HG03045 (cell line): ENCODE measurements around the gene DRD2.

Experiments used
- ATAC-seq: cut with Tn5 transposase; IDR thresholded peaks from one replicate; pipeline ENCODE4 v1.9.1; 2021; ENCODE audit warnings: mild to moderate bottlenecking, moderate library complexity; ENCODE audit not compliant: unreplicated experiment

Gene DRD2

DNA sequence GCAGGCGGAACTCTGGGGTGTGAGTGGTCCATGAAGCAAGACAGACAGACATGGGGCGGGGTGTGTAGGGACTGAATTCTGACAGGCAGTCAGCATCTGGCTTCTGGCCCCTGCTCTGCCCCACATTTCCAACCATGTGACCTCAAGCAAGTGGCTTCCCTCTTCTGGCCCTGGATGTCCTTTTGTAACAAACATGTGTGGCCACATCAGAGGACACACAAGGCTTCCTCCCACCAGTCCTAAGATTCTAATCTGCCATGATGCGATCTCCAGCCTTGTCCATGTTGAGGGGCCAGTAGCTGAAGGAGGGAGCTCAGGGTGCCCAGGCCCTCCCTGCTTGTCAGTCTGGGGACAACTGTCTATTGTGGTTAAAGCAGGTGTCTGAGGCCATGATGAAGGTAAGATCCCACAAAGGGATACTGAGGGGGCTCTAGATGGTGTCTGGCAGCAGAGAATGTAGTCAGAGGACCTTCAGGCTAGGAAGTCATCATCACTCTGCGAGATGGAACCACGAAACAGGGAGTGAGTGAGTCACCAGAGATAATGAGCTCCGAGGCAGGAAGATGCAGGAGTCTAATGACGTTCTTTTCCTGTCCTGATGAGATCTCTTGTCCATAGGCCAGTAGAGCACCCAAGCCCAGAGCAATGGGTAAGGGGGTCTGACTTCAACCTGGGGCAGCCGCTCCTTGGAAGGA is 27.4 kb downstream of the DRD2 start:
- ATAC-seq = no peak

DNA sequence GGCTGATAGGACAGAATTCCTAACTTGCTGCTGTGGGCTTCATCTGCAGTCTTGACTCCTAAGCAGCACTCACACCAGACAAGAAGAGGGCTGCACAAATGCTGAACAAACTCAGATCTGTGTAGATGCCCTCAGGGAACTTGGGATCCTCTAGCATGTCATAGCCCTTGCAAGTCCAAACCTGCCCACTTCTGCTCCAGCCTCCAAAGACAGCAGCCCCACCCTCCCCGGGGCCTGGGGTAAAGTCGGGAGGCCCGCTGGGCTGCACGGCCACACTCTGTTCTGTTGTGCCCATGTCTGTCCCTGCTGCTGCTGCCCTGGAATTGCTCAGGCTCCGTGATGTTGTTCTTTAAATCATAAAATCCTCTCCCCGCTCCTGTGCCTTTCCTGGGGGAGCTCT is 28.3 kb downstream of the DRD2 start:
- no peak for ATAC-seq

DNA sequence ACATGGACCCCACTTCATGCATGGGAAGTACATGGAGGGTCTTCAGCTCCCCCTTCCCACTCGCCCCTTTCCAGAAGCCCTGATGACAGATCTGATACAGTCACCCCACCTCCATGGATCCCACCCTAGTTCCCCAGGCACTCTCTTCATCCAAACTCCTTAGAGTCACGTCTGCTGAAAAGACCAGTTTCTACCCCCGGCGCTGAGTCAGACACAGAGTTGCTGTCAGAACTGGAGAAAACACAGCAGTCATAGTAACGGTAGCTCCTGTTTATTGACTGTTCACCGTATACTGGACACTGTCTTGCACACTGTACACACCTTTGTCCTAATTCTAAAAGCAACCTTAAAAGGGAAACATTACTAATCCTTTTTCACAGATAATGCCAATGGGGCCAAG is 29.1 kb downstream of the DRD2 start:
- ATAC-seq = peak; percentile 59

DNA sequence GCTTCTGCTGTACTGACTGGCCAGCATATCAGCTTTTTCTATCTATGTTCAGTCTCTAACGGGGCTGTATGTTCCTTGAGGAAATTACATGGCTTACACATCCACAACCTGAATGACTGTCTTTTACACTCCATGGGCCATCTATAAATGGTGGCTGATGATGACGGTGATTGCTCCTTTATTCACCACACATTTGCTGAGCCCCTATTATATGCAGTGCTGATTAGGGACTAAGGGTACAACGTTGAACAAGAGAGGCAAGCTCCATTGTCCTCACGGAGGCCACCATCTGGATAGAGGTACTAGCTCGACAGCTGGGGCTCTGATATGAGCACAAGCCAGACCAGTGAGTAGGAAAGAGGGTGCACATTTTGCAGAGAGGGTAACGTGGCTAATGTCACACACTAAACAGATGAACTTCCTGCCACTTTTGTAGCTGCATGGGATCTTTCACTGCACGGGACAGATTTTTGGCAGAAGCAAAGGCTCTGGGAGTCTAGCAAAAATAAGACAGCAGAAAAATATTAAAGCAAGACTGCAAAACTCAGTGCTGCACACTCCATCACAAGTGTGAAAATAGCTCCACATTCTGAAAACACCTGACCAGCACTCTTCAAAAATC is 30.6 kb downstream of the DRD2 start:
- no peak for ATAC-seq

DNA sequence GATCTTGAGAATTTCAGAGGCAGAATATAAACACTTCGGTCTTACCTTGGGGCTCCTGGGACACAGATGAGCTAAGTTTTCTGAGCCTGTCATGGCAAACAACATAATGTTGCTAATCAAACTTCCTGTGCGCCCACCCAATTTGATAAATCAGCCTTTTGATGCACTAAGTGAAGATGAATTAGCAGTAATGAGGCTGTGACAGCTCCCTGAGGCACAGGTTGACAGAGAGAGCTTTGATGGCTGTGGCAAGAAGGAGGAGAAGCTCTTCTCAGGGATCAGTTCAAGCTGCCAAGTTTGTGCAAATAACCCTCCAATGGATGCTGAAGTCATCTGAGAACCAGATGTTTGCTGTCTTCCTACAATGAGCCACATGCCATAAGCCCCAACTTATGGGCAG is 34.4 kb downstream of the DRD2 start:
- no peak for ATAC-seq

DNA sequence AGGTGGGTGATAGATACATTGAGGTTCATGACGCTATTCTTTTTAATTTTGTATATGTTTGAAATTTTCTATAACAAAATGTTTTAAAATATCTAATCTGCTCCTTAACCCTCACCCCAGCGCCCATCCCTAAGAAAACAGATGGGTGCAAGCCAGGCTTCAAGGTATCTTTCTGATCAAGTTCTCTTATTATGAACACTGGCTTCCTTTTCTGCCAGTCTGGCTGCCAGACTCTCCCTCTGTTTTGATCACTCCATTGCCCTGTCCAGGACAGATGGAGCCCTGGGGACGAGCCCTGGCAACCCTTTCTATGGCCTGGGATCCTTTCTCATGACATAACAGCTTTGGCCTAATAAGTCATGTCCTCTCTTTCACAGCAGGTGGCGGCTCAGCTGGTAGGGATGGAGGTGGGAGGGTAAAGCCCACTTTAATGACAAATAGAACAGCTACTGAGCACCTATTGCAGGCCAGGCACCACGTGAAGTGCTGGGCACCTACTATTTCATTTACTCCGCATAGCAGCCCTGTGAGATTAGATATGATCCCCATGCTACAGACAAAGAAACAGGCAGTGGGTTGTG is 38.4 kb downstream of the DRD2 start:
- ATAC-seq = no peak

DNA sequence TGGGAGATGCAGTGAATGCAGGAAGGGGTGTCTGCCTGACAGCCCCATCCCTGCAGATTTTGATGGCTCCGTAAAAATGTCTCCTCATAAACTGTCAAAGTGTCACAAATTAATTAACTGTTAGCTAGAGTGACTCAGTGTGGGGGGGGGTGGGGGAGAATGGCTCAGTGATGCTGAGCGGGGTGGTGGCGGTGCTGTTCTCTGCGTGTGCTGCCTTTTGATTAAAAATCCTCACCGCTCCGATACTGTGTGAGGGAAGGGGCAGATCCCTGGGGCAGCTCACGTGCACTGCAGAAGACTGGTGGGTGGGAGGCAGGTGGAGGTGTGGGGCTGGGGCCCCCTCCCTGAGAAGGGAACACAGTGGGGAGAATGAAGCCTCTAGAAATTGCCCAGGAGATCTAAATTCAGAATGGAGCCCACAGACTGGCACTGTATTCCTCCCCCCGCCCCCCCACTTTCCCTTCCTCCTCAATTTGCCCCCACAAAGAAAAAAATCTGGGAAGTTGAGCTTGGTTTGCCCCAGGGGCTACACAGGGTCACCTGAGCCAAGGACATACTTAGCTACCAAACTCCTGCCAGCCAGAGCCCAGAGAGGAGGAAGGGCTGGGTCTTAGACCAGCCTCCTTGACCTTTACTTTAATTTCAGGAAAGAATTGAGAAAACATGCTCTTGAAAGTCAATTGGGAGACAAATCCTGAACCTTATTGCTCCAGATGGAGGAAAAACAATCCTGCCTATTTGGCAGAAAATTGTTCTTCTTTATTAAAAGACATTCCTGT is 39.8 kb downstream of the DRD2 start:
- ATAC-seq = no peak

DNA sequence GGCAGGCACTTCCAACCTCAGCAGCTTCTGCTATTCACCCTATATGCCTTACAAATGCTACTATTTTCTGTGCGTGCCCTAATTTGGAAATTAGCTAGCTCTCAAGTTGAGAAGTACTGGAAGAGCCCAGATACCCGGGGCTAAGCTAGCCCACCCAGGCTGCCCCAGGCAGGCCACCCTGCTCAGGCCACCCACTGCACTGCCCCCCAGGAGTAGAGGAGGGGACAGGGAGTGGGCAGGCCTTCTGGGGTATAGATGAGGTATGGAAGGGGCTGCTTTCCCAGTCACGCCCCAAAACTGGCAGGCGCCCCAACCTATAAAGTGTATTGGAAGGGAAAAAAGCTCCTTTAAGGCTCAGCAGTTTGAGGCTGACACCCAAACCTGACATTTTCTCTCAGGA is 43.5 kb downstream of the DRD2 start:
- ATAC-seq = no peak

DNA sequence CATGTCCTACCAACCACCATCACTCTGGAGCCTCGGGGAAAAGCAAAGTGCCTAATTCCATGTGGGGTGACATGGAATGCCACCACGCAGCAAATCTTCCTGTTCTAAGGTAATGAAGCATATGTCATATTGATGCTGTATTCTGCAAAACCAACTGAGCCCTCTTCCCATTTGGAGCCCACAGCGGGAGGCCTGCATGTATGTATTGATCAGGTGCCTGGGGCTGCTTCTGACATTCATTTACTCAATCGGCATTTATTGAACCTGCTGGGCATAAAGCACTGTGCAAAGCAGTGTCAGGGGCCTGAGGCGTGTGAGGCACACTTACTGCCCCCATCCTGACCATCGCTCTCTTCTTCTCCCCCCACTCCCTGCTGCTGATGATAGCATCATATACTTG is 48.5 kb downstream of the DRD2 start:
- ATAC-seq = no peak

DNA sequence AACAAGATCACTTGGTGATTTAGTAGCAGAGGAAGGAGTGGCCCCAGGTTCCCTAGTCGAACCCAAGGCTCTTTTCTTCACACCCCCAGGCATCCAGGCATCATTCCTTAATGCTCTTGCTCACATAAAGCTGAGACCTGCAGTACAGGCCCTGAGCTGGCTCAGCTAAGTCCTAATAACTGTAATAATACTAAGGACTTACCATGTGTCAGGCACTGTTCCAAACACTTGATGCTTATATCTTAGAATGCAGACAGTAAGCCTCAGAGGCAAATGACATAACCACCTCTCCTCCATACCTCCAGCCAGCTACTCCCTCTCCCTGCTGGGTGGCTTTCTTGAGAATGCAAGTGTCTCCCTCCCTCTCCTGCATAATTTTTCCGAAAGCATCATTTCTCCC is 54.4 kb downstream of the DRD2 start:
- ATAC-seq = no peak

DNA sequence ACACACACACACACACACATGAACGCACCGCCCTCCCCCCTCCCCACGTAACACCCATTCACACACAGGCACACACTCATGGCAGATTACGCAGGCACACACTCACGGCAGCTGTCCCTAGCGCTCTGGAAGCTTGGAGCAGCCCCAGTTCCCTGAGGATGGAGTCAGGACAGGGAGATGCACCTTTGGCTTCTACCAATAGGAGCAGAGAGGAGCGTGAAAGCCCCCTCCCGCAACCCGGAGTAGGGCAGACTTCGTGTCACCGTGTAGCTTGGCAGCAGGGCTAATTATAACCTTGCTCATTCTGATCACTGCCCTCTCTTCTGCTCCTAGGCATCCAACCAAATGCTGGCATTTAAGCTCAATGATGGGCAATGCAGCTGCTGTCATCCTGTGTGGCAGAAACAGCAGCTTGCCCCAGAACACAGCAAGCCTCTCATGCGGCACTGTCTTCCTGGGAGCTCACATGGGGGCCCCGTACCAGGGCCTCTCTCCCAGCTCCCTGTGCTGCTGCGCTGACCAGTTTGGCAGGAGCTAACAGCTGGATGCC is 55.7 kb downstream of the DRD2 start:
- ATAC-seq = no peak

DNA sequence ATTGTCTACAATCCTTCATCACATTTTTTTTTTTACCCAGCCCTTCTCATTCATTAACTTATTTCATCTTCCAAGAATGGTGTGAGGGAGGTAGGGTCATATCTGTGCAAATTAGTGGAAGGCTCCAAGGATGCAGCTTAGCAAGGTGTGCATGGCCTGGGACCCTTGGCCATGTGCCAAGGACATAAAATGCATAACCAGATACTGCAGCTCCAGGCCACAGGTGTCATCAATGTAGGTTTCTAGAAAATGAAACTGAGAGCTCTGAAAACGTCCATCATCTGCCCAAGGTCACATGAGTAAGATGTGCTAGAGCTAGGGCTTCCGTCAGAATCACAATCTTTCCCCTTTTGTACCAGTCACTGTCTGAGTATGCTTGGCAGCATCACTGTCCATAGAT is 57.8 kb downstream of the DRD2 start:
- no peak for ATAC-seq

DNA sequence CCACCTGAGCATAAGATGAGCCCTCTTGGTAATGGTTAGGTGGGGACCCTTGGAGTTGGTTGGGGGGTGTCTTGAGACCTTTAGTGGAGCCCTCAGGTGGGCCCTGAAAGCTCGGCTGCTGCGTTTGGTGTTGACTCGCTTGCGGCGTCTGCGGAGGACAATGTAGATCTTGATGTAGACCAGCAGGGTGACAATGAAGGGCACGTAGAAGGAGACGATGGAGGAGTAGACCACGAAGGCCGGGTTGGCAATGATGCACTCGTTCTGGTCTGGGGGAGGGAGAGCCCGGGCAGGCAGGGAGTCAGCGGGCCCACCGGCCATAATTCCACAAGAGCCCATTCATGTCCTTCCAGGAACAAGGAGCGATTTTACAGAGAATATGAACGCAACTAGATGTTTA is 59.9 kb downstream of the DRD2 start:
- ATAC-seq = no peak

DNA sequence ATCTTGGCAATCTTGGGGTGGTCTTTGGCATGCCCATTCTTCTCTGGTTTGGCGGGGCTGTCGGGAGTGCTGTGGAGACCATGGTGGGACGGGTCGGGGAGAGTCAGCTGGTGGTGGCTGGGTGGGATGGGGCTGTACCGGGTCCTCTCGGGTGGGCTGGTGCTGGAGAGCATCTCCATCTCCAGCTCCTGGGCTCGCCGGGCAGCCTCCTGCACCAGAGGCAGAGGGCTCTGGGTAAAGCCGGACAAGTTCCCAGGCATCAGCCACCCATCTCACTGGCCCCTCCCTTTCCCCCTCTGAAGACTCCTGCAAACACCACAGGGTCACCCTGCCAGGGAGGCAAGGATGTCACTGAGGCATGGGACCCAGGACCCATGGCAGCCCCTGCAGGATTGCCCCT is 62.5 kb downstream of the DRD2 start:
- no peak for ATAC-seq

DNA sequence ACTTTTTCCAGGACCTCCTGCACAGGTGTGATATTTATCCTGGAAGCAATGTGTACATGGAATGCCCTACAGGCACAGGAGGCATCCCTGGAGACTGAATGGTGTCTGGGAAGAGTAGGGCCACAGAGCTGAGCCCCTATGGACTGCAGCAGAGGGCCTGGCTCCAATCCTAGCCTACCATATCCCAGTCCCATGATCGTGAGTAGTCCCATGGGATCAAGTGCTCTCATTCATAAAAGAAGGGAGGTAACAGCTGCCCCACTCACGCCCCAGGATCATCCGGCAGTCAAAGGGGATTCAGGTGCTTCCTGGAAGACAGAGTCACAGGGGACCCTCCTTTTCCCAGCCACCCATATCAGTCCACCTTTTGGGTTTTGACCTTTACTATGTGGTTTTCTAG is 63.7 kb downstream of the DRD2 start:
- ATAC-seq = no peak

DNA sequence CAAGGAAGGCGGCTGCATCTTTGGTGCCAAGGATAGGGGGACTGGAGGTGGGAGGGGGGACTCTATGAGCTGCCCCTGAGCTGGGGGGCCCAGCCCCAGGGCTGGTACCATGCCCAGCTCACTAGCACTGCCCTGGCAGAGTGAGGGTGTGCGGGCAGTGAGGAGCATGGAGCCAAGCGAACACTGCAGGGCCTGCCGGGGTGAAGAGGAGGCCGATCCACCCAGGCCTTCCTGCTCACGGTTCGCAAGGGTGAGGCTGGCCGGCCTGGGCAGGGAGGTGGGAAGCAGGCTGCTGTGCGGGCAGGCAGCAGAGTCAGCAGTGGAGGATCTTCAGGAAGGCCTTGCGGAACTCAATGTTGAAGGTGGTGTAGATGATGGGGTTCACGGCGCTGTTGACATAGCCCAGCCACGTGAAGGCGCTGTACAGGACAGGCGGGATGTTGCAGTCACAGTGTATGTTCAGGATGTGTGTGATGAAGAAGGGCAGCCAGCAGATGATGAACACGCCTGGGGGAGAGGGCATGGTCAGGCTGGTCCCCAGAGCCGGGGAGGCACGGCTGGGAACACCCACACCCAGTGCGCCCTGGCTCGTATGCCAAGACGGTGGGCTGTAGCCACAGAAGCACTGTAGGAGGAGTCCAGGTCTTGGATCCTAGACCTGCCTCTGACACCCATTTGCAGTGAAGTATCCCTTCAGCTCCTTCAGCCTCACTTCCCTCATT is 64.6 kb downstream of the DRD2 start:
- no peak for ATAC-seq

DNA sequence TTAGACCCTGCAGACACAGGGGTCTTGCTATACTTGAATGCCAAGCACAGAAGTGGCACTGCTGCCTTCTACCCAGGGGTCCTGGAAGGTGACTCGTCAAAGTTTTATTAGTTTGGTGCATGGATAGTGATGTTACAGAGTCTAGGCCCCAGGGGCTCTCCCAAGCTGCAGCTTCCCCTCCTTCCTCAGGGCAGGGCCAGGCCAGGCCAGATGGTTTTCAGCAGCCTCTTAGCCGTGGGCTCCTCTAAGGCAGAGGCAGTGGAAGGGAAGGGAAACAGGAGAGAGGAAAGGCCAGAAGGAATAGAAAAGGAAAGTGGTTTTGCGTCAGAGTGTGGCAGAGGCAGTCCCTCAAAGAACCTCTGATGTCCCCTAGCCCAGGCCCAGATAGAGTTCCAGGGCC is 65.7 kb downstream of the DRD2 start:
- no peak for ATAC-seq

DNA sequence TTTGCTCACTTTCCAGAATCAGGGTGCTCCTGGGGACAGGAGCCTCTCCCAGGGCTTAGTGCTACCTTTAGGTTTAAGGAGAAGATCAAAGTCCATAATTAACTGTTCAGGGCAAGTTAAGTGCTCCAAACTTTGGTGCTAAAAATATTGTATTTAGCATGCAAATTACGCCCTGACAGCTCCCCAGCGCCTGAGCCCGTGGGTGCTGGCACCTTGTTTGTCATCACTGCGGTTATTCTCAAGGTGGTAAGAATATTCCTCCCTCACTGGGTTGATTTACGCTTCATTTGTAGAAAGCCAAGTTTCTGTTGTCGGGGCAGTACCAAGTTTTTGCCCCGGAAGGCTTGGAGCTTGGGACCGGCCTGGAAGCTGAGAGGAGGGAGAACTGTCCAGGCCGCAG is 66.3 kb downstream of the DRD2 start:
- ATAC-seq = no peak

DNA sequence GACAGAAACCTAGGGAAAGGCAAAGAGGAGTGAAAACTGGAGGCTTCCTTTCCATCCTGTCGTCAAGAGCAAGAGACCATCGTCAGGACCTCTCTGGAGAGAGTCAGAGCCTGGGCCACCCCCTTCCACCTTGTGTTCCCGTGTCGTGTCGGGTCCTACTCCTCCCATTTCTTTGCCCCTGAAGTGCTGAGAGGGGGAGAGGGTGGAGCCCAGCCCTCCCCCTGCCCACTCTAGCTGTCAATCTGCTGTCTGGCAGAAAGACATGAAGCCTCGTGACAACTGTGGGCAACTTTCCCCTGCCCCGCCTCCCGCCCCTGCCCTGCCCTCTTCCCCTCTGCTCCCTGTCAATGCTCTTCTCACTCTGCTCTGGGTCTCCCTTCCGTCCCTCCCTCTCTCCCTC is 67.0 kb downstream of the DRD2 start:
- ATAC-seq = no peak

DNA sequence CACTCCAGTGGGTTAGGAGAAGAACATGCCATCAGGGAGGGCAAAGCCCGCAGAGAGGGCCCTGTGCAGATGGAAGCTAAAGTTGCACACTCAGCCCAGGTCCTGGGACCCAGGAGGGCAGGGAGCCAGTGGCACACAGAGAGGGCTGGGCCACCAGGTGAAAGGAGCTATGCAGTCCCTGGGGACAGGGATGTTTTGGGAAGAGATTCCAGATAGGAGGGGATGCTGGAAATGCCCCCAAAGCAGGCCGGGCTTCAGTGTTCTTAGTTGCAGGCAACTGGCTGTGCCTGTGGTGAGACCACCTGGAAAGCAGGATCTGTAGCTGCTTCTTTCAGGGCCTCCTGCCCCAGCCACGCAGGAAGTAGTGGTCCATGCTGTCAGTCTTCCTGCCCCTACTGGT is 68.0 kb downstream of the DRD2 start:
- ATAC-seq = no peak
